ENCODE data around the gene IRF2BPL.
A peak's percentile ranks its signal among the peaks of the same experiment; 100 is the strongest.
"Not testable (repeated sequence)": the region's sequence is repeated elsewhere in the genome, so short reads cannot be mapped to it uniquely, and the experiment has no call there.

Gene IRF2BPL

DNA sequence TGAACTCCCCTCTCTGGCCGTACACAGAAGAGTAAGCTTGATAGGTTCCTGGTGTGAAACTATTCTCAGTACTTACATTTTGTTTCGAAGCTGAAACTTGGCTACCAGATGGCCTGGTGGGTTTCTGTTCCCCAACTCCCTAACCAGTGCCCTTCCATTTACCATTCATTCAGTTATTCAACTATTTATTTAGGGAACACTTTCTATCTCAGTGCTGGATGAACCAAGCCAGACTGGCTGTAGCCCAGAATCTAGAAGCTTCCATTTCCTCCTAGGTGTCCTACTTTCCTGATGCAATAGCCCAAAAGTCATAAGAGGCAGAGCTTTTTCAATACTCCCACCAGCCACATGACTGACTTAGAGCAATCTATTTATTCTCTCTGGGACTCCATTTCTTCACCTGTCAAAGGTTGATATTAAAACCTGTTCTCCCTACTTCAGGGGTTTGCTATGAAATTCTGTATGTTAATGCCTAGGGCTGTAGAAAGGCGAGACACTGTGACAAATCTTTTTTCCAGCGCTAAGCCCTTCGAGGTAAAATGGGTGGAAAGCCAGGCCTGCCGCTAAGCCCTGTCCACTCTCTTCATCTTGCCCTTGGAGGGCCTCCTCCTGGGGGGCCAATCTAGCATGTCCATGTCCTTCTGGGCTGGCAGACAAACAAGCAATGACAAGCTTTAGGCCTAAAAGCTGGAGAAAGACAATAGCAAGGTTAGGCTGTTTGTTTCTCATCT is 8.1 kb upstream of the IRF2BPL start:
- no peak for DNase-seq

DNA sequence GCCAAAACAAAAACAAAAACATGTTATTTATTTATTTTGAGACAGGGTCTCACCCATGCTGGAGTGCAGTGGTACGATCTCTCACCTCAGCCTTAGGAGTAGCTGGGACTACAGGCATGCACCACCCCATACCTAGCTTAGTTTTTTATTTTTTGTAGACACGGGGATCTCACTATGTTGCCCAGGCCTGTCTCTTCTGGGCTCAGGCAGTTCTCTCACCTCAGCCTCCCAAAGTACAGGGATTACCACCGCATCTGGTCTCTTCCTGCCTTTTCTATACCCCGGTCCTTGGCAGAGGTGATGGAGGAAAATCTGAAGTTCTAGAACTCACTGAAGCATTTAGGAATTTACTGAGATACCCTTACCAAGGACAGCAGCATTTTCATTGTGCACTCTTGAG is 6.8 kb upstream of the IRF2BPL start:
- no peak for DNase-seq

DNA sequence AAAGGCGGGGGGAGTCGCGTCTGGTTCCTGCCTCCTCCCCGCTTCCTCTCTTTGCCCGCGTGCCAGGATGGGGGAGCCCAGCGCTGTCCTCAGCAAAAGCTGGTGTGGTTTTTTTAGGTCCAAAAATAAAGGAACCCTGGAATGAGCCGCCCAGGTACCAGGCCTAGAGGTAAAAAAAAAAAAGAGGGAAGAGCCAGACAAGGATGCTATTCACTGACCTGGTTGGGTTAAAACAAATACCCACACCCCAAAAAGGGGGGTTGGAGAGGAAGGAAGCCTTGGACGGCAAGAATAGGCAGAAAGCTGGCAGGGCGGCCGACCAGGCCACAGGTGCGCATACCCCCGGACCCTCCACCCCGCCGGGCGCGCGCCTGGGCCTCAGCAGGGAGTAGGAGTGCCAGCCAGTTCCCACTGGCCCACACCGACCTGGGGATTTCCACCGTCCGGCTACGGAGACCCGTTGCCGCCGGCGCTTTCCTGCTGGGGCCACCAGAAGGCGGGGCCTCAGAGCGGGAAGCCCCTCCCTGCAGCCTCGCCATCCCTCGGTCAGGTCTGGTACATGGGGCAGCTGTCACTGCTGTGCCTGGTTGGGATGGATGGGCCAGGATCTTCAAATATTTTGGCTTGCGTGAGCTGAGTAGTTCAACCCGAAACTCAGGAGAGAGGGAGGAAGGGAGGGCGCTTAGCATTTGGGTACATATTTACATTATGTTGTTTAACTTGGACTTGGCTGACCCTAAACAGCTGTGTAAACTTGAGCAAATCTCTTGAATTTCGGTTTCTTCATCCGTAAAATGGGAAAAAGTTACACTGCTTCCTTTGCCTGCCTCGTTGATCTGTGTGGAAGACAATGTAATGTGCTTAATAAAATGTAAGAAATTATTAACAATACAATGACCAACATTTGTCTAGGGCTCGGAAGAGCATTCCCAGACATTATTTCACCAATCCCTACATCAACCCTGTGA is 5.4 kb upstream of the IRF2BPL start:
- DNase-seq: peak in 42 of 58 donors; percentile 18 to 74 (median 50)

DNA sequence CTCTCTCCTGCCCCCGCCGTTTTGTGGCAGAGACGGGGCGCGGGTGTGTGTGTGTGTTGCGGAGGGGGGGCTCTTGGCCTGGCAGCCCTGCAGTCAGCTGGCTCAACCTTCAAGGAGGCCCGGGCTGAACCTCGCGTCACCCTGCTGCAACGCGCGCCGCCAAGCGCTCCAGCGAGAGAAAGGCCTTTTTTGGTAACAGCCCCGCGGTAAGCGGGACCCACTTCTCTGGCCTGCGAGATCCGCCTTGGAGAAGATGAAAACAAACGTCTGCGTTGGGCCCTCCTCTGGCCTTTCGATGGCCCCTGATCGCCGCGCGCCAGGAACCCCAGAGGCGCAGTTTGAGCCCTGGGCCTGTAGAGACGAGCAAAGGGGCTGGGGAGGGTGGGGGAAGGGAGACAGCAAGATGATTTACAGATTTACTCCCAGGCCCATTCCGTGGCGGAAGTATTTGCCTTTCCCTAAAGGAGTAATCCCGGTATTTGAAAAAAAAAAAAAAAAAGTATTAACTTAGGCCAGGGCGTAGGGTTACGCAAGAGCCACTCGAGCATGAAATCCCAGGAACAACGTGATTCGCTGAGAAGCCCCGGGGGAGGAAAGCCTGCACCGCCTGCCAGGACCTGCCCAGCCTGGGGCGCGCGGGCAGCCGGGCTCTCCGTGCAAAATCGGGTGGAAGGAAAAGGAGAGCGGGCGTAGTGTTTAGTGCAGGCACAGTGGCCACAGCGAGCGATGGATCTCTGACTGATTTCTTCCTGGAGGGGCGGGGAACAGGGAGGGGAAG is 4.5 kb upstream of the IRF2BPL start:
- DNase-seq: peak in 55 of 58 donors; percentile 37 to 90 (median 74)

DNA sequence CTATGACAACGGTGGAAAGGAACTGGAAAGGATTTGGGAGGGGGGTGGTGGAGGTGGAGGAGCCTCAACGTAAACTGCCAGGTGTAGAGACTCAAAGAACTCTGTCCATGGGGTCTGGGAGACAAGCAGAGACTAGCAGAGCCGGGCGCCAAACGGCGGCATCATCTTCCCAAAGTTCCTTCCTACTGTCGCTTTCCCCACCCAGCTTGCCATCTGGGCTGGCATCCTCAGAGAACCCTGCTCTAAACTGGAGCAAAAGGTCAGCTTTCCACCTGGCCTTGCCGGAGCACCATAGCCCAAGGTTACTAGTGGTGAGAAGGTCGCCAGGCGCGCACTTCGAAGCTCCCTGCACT is 4.0 kb upstream of the IRF2BPL start:
- DNase-seq: peak in 1 of 58 donors; percentile 57

DNA sequence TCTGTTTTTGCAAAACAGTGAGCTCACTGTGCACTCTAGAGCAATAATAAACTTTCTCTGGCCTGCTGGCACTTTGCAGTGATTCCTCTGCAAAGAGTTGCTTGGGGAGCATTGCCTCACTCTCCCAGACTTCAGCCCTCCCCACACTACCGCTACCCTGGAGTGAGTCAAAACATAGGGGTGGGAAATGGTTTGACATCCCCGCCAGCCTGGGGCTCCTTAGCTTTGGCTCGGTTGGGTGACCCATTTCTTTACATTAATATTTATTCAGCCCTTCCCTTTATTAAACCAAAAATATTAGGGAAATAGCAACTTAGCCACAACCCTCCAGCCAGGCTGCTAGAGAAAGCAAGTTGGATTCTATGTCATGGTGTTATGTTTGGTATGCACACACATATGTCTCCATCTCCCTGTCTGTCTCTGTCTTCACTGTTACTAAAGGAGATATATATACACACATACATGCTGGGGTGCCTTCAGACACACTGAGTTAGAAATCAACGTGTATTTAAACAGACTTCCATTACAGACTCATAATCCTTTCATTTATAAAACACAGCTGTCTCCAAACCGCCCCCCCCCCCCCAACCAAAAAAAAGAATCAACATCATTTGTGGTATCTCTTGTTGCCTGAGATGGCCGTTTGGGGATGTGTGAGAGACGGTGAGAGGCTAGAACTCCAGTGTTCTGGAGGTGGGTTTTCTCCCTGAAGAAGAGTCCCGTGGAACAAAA is 3.4 kb upstream of the IRF2BPL start:
- DNase-seq: peak in 3 of 58 donors; percentile 13 to 48 (median 21)

DNA sequence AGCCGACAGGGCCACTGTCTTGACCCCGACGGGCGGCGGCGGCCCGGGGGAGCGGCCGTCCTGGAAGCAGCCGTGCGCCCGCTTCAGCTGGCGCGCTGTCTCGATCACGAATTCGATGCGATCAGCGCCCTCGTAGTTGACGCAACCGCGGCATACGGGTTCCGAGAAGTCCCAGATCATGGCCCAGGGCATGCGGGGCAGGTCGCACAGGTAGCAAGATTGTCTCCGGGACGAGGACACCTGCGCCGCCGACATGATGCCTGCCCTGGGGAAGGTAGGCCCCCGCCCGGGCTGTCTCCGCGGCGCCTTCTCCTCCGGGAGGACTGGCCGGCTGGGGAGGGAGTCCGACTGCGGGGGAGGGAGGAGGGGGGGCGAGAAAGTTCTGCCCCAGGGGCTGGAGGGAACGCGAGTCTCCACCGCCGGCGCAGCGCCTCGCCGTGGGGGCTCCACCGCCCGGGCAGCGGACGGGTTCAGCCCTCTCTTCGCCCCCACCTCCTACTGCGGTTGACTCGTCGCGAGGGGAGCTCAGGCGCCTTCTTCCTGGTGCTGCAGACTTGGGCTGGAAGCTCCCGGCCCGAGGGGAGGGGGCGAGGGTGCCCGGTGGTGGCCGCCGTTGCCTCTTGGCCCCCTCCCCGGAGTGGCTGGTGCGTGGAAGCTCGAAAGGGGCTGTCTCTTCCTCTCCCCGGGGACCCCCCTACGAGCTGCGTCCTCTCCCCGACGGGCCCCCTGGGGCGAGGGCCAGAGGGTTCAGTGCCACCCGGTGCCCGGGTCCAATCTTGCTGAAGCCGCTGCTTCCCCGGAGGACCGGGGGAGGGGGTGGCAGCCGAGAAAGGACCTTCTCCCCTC is 747 bp downstream of the IRF2BPL start:
- peak in 53 of 58 donors; percentile 35 to 87 (median 70) for DNase-seq

DNA sequence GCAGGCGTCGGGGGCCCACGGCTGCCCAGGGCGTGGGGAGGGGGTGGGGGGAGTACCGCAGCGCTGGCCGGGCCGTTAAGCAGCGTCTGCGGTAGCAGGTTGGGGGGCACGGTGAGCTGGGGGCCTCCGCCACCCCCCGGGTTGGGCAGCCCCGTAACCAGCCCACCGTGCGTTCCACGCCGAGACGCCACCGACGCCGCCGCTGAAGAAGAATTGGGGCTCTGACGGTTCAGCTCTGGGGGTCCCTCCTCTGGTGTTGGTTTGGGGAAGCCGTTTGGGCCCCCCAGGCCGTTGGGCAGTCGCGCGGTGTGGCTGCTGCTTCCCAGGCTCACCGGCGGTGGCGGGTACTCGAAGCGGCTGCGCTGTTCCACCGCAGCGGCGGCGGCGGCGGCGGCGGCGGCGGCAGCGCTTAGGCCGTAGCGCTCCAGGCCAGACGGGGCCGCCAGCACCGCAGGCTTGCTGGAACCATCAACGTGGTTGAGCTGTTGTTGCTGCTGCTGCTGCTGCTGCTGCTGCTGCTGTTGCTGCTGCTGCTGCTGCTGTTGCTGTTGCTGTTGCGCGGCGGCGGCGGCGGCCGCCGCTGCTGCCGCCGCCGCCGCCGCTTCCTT is 1.5 kb downstream of the IRF2BPL start:
- peak in 12 of 58 donors; percentile 13 to 62 (median 38) for DNase-seq

DNA sequence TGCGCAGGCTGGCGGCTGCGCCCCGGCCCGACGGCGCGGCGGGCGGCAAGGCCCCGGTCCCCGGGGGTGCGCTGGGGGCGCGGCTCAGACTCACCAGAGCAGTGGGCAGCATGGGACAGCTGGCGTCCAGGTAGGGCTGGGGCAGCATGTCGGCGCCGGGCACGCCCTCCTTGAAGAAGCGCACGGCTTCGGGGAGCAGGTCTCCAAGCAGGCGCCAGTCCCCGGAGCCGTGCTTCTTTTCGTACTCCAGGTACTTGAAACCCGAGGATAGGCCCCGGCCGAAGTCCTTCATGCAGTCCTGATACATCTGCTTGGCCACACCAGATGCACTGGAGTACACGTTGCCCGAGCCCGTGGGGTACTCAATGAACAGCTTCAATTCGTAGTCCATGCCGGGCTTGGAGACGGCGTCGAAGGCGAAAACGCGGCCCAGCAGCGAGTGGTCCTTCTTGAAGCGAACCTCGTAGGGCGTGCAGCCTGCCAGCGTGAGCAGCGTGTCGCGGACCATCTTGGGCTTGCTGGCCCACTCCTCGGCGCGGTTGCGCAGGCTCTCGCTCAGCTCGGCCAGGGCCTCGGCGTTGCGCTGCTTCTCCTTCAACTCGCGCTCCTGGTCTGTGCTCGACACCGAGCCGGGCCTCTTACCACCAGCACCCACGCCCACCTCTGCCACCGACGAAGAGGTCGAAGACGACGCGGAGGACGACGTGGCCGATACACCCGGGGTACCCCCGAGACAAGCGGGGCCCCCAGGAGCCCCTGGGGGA is 2.2 kb downstream of the IRF2BPL start:
- peak in 14 of 58 donors; percentile 7 to 50 (median 24) for DNase-seq

DNA sequence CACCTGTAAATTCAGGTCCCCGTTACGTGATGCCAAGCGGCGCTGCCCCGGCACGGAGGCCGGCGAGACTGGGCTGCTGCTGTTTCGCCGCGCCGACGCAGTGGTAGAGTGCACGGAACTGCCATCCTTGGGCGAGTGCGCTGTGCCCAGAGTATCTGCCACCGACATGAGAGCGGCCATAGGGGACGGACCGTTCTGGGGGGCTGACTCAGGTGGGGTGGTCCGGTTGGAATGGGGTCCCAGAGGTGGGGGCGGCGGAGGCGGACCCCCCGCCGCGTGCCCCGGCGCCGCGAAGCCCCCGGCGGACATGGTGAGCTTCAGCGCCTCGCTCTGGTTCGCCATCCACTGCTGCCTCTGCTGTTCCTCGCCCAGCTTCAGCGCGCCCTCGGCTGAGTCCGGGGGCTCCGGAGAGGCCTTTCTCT is 2.8 kb downstream of the IRF2BPL start:
- DNase-seq: peak in 1 of 58 donors; percentile 38

DNA sequence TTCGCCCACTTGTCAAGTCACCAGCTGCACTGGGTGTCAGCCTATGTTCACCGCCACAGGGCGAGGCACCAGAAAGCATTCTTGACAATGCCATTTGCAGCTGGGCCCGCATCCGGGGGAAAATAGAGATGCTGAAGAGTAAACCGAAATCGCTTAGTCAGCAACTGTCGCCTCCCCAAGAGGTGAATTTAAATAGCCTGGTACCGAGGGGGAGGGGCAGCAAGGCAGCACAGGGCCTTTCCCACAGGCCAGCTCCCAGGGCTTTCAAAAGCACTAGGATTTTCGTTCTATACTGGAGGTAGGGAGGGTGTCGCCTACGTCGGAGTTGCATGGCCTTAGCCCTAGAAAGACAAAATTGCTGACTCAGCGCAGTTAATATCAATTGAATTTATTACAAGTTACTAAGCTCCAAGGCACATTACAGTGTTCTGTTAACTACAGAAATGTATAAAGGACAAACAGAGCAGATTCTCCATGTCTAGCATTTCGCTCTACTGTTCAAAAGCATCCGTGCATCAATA is 4.3 kb downstream of the IRF2BPL start:
- DNase-seq: peak in 18 of 58 donors; percentile 11 to 55 (median 26)

DNA sequence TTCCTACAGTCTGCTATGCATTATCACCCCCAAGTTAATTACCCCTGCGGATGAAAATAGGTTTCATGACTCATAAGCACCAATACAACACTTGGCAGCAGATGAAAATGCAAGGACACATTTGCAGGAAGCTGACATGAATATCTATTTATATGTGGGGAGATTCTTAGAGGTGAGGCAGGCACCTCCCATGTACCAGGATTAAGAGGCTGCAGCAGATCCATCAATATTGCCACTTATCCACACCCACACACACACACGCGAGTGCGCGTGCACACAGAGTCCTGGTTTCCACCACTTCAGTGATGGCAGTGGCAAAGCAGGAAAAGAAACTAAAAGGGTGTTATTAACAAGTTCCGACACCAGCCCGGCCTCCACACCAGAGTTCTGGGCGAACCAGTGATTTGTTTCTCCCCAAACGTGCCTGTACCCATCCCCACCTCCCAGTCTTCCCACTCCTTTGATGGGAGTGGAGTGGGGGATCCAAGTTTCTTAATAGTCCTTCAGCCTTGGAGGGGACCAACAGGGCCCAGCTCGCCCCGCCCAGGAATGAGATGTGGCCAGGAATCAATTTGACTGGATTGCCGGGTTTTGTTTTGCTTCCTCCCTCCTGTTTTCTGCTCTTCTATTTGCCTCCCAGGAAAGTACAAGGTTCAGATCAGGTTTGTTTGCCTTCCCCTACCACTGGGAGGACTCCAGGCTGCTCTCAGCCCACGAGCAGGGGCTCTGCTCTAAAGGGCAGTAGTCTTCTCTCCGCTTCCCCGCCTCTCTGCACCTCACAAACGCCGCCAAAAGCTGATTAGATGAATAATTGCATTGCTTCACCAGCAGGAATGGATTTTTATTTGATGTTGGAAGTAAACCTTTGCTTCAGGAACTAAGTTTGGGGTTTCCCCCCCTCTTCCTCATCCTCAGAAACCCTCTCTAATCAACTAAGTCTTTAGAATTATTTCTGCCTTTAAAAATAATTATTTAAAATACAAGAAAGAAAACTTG is 5.2 kb downstream of the IRF2BPL start:
- peak in 17 of 58 donors; percentile 19 to 71 (median 44) for DNase-seq

DNA sequence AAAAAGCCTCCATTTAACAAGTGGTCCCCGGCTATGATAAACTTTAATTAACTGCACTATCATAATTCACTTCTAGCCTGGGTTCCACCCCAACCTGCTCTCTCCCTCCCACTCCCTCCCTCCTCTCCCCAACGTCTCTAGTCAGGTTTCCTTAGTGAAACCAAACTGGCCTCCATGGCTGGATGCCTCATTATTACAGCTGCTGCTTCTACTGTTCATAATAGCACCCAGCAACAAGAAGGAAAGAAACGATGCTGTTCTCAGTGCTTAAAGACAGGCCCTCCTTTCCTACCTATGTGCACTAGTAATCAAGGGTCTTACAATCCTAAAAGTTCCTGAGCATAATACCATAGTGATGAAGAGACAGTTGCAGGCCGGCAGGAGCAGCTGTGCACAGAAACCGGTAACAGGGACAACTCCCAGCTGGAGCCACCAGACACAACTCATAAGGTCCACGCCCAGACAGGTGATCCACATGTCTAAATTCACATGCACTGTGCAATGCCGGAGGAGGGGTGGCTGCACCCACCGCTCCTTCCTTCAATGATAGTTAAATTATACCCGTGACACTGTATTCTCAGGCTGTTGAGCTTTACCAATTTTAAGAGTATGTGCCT is 6.2 kb downstream of the IRF2BPL start:
- DNase-seq: no peak

DNA sequence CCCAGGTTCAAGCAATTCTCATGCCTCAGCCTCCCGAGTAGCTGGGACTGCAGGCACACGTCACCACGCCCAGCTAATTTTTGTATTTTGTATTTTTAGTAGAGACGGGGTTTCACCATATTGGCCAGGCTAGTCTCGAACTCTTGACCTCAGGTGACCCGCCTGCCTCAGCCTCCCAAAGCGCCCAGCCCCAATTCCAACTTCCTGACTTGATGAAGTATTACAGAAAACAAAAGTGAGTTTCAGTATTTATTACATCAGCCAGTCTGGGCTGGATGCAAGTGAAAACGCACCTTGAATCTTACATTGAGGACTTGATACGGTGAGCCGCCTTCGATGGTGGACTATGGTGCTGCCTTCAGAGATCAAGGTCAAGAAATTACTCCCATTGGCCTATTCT is 7.1 kb downstream of the IRF2BPL start:
- not testable (repeated sequence) for DNase-seq

DNA sequence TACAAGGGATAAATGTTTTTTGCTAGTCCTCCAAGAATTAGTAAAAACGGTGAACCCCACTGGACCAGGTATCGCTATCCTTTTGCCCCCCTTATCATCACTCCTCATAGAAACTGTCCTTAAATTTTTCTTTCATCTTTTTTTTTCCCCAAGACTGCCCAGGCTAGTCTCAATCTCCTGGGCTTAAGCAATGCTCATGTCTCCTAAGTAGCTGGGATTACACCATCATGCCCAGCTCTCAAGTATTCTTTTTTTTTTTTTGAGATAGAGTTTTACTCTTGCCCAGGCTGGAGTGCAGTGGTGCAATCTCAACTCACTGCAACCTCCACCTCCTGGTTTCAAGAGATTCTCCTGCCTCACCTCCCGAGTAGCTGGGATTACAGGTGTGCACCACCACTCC is 9.7 kb downstream of the IRF2BPL start:
- no peak for DNase-seq

DNA sequence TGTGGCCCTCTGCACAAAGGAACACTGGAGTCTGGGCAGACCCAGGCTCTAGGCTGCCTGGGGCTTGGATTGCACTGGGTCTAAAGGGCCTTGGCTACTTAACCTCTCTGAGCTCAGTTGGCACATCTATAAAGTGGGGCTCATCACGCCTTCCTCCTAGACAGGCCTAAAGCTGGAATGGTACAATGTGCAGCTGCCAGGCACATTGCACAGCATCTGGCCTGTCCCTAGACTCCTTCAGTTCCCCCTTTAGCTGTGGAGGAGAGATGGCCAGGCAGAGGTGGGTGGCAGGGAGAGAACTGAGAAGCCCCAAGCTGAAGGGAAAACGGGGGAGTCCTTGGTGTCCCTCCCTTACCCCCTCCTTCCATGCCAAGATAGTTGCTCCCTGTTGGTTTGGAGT is 10.8 kb downstream of the IRF2BPL start:
- no peak for DNase-seq

All from anterior cingulate cortex (tissue), 58 donors.